HS-27A (cell line): ENCODE data around the gene PLG.
"Not testable (repeated sequence)": the region's sequence is repeated elsewhere in the genome, so short reads cannot be mapped to it uniquely, and the experiment has no call there.

ENCODE experiments used
- DNase-seq: peaks from one replicate; pipeline ENCODE4 v3.0.0-alpha.2; 2012; ENCODE audit warnings: low read depth, missing footprints

PLG gene

GRCh38 chr6:160775792-160776580 is 73.9 kb downstream of the PLG start:
- DNase-seq: no peak

DNA sequence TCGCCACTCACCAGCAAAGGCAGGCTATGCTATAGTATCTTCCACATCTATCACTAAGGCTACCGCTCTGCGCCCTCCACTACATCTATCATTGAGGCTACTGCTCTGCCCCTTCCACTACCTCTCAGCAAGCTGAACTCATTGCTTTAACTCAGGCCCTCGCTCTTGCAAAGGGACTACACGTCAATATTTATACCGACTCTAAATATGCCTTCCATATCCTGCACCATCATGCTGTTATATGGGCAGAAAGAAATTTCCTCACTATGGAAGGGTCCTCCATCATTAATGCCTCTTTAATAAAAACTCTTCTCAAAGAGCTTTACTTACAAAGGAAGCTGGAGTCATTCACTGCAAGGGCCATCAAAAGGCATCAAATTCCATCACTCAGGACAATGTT is 77.1 kb downstream of the PLG start:
- not testable (repeated sequence) for DNase-seq

DNA sequence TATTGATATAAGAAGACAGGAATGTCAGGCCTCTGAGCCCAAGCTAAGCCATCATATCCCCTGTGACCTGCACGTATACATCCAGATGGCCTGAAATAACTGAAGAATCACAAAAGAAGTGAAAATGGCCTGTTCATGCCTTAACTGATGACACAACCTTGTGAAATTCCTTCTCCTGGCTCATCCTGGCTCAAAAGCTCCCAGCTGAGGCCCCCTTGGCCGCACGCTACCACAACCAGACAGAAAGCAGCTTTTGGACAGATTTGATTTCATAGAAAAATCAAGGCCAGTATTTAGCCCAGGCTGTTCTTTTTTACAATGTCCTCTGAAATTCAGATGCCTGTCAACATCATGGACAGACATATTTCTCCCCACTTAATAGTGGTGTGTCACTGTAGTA is 78.6 kb downstream of the PLG start:
- DNase-seq: not testable (repeated sequence)

DNA sequence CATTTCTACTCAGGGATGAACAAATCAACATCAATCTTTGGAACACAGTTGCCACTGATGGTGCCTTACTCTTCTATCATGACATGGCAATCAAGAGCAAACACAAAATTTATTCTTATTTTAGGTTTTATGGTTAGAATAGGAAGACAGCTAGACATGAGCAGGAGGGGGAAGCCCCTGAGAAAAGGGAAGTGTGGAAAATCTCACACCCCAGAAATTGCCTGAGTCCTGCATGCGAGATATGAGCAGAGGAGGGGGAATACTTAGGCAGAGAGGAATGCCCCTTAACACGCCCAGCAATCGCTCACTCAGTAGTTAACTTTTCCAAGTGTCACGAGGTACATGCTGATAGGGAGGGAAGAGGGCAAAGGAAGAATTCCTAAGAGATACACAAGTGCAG is 79.3 kb downstream of the PLG start:
- no peak for DNase-seq

DNA sequence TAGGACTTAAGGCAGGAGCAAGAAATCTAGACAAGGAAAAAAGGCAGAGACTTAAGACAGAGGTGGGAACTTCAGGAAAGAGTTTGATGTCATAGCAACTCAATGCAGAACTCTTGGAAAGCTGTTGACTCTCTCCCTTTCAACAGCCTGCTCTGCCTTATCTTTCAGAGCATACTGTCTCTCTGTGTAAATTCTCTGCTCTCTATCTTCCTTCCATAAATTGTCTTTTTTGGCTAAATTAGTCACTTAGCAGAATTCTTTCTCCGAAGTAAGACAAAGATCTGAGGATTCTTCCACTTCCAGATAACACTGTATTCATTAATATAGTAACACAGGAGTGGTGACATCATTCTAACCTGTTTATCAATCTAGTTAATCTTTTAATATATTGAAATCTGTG is 80.2 kb downstream of the PLG start:
- DNase-seq: no peak

GRCh38 chr6:160783741-160784140 is 81.7 kb downstream of the PLG start:
- DNase-seq: no peak

GRCh38 chr6:160788126-160788525 is 86.1 kb downstream of the PLG start:
- not testable (repeated sequence) for DNase-seq

GRCh38 chr6:160788806-160789205 is 86.8 kb downstream of the PLG start:
- no peak for DNase-seq

DNA sequence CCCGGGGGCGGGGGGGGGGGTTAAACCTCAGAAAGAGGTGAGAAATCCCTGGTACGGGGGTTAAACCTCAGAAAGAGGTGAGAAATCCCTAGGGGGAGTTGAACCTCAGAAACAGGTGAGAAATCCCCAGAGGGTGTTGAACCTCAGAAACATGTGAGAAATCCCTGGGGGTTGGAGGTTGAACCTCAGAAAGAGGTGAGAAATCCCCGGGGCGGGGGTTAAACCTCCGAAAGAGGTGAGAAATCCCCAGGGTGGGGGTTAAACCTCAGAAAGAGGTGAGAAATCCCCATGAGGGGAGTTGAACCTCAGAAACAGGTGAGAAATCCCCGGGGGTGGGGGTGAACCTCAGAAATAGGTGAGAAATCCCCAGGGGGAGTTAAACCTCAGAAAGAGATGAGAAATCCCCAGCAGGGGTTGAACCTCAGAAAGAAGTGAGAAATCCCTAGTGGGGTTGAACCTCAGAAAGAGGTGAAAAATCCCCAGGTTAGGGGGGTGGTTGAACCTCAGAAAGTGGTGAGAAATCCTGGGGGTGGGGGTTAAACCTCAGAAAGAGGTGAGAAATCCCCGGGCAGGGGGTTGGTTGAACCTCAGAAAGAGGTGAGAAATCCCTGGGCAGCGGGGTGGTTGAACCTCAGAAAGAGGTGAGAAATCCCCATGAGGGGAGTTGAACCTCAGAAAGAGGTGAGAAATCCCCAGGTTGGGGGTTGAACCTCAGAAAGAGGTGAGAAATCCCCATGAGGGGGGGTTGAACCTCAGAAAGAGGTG is 87.4 kb downstream of the PLG start:
- no peak for DNase-seq

DNA sequence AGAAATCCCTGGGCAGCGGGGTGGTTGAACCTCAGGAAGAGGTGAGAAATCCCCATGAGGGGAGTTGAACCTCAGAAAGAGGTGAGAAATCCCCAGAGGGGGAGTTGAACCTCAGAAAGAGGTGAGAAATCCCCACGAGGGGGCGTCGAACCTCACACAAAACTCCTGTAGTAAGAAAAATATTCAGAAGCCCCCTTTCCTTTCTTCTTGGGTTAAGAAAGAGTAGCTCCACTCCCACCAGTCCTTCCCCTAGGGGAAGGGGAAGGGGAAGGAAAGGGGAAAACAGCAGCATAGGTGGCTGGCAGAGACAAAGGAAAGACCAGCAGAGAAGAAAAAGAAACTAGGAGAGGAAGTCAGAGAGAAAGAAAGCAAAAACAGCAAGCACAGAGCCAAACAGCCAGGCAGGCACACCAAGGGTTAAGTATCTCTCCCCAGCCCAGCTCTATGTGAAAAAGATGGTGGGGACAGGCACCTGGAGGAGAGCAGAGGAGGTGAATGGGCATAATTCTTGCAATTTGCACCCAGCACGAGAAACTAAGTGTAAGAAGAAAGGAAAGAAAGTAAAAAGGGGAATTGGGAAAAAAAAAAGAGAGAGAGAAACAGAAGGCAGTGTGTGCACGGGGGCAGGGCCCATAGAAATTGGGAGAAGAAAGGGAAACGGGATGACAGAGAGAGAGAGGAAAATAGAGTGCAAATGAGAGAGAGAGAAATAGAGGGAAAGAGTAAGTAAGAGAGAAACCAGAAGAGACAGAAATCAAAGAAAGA is 88.2 kb downstream of the PLG start:
- DNase-seq: no peak

- no peak for DNase-seq
Measured at GRCh38 chr6:160791459-160791858, 89.4 kb downstream of the PLG start.

DNA sequence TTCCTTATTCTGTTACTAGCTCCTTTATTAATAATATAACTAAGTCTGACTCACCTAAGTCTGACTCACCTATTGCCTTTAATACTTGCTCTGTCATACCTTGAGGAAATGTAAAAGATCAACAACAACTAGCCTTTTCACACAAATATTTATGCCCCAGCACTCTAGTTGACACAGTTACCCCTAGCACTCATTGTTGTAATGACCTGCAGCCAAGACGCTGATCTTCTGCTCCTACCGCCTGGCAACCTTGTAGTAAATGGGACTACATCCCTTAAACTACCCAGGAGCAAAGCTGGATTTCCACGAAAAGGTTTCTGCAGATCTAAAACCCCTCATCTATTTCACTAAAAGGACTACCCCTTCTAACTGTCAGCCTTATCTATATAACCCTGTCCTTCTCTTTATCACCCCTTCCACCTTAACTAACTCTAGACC is 90.0 kb downstream of the PLG start:
- no peak for DNase-seq

GRCh38 chr6:160792708-160793107 is 90.7 kb downstream of the PLG start:
- no peak for DNase-seq

GRCh38 chr6:160793652-160794051 is 91.6 kb downstream of the PLG start:
- no peak for DNase-seq

DNA sequence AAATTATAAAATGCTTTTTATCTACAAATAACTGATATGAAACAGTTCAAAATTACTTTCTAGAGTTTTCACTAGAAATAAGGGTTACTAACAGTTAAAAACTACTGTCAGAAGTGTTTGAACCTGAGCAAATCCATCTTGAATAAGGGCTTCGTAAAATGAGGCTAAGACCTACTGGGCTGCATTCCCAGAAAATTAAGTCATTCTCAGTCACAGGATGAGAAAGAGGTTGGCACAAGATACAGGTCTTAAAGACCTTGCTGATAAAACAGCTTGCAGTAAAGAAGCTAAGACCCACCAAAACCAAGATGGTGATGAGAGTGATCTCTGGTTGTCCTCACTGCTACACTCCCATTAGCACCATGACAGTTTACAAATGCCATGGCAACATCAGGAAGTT is 93.7 kb downstream of the PLG start:
- DNase-seq: no peak

DNA sequence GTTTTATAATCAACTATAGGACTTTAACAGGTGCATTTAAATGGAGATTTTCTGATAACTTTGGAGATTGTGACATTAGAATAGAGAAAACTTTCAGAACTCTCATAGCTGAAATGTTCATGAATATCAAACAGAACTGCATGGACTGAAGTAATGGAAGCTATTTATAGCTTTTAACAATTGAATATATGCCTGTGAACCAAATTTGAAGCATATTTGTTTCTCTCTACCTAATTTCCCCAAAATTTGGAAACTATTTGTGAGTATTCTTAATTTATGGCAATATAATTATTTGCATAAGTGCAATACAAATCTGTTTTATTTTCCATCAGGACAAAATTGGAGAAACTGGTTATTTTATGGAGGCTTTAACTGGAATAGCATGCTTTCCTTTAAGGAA is 96.6 kb downstream of the PLG start:
- DNase-seq: no peak

- DNase-seq: no peak
Measured at GRCh38 chr6:160799801-160800506, 97.9 kb downstream of the PLG start.

DNA sequence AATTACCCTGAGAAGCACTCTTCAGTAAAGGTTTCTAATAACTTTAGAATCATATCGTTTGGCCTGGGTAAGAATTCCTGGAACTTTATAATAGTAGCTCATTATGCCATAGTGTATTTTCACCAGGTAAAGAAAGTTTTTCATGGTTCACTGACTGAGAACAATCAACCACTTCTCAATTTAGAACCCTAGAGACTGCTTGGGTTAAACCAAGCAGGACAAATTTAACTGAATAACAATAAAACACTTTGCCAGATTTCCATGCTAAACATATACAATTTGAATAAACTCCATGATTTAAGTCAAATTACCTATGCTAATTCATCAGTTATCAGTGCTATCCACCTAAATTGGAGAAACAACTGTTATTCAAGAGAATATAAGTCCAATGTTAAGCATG is 99.4 kb downstream of the PLG start:
- DNase-seq: no peak

DNA sequence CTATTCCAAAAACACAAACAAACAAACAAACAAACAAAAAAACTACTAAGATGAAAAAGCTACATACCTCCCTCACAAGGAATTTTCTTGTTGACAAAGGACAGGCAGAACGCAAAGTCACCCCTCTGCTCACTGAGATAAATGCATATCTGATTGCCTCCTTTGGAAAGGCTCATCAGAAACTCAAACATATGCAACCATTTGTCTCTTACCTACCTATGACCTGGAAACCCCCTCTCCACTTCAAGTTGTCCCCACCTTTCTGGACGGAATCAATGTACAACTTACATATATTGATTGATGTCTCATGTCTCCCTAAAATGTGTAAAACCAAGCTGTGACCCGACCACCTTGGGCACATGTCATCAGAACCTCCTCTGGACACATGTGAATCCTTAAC is 100.0 kb downstream of the PLG start:
- DNase-seq: not testable (repeated sequence)
